Astrocyte (in vitro differentiated cells and primary cell): ENCODE results near the gene SEC63. TPM values are rescaled to one million over a fixed set of nuclear protein-coding genes. Genes with fewer than 3 reads are reported as not detected.
"Not testable (repeated sequence)": the region's sequence is repeated elsewhere in the genome, so short reads cannot be mapped to it uniquely, and the experiment has no call there.

ENCODE experiments used
- DNase-seq: peaks from one replicate; pipeline ENCODE4 v3.0.0-alpha.2; 2010; ENCODE audit warnings: low read depth
- FAIRE-seq: peaks from 2 replicates; lab custom pipeline; 2011; peaks lifted over from hg19 to GRCh38; lab: Jason Lieb, UNC
- H2AFZ ChIP-seq: 2 replicates; pipeline ENCODE4 v1.6.0; 2012; ENCODE audit warnings: low read depth, low read length, inconsistent platforms
- H3K27ac ChIP-seq: 2 replicates; pipeline ENCODE4 v1.5.1; 2011; ENCODE audit warnings: low read depth, low read length, inconsistent platforms
- H3K27me3 ChIP-seq: 2 replicates; pipeline ENCODE4 v1.6.0; 2011; ENCODE audit warnings: low read length, inconsistent platforms; ENCODE audit not compliant: insufficient read depth
- H3K36me3 ChIP-seq: 2 replicates; pipeline ENCODE4 v1.5.1; 2011; ENCODE audit warnings: low read length, inconsistent platforms; ENCODE audit not compliant: insufficient read depth
- H3K4me1 ChIP-seq: 2 replicates; pipeline ENCODE4 v1.5.1; 2011; ENCODE audit warnings: low read length, inconsistent platforms; ENCODE audit not compliant: insufficient read depth
- H3K4me2 ChIP-seq: 2 replicates; pipeline ENCODE4 v1.6.0; 2012; ENCODE audit warnings: low read length, inconsistent platforms
- H3K4me3 ChIP-seq: 2 replicates; pipeline ENCODE4 v1.5.1; 2011; ENCODE audit warnings: low read depth, mild to moderate bottlenecking, low read length, inconsistent platforms; ENCODE audit not compliant: insufficient read depth
- H3K79me2 ChIP-seq: 2 replicates; pipeline ENCODE4 v1.6.0; 2012; ENCODE audit warnings: mild to moderate bottlenecking, low read length, inconsistent platforms; ENCODE audit not compliant: insufficient read depth
- H3K9ac ChIP-seq: 2 replicates; pipeline ENCODE4 v1.6.0; 2012; ENCODE audit warnings: mild to moderate bottlenecking, low read length, inconsistent platforms
- H3K9me3 ChIP-seq: 2 replicates; pipeline ENCODE4 v1.5.1; 2012; ENCODE audit warnings: low read depth, mild to moderate bottlenecking, low read length, inconsistent platforms; ENCODE audit not compliant: insufficient read depth
- H4K20me1 ChIP-seq: 2 replicates; pipeline ENCODE4 v1.6.0; 2012; ENCODE audit warnings: low read length, inconsistent platforms; ENCODE audit not compliant: insufficient read depth
- H3K27ac Mint-ChIP-seq: one replicate; pipeline ENCODE4 v1.8.0; 2021; ENCODE audit warnings: mild to moderate bottlenecking, mixed read lengths; ENCODE audit not compliant: unreplicated experiment
- H3K27me3 Mint-ChIP-seq: one replicate; pipeline ENCODE4 v1.8.0; 2021; ENCODE audit warnings: low read depth, mixed read lengths; ENCODE audit not compliant: unreplicated experiment
- H3K36me3 Mint-ChIP-seq: one replicate; pipeline ENCODE4 v1.8.0; 2021; ENCODE audit warnings: low read depth, mixed read lengths; ENCODE audit not compliant: unreplicated experiment
- H3K4me1 Mint-ChIP-seq: one replicate; pipeline ENCODE4 v1.8.0; 2021; ENCODE audit warnings: low read depth, mixed read lengths; ENCODE audit not compliant: unreplicated experiment
- H3K4me3 Mint-ChIP-seq: one replicate; pipeline ENCODE4 v1.8.0; 2021; ENCODE audit warnings: mild to moderate bottlenecking, moderate library complexity, mixed read lengths; ENCODE audit not compliant: unreplicated experiment
- H3K9me3 Mint-ChIP-seq: one replicate; pipeline ENCODE4 v1.8.0; 2021; ENCODE audit warnings: mild to moderate bottlenecking, mixed read lengths; ENCODE audit not compliant: unreplicated experiment
- CTCF ChIP-seq: IDR thresholded peaks from 2 replicates; pipeline ENCODE4 v1.5.1; 2011; ENCODE audit warnings: low read depth, mild to moderate bottlenecking, inconsistent platforms, low read length, moderate library complexity; ENCODE audit not compliant: insufficient read depth
- EZH2 ChIP-seq: IDR thresholded peaks from 2 replicates; pipeline ENCODE4 v1.6.1; 2012; ENCODE audit warnings: mild to moderate bottlenecking, low read length, inconsistent platforms; ENCODE audit not compliant: insufficient read depth
- total RNA-seq: library from RNA; stranded (reverse); gene quantifications from 2 replicates; pipeline ENCODE4 v1.2.1, GENCODE V29; 2021

SEC63 gene
- total RNA-seq, 1 donor from 2014 or later, result 161 TPM

GRCh38 chr6:107931894-107932293 is 26.1 kb downstream of the SEC63 start:
- H3K27me3 ChIP-seq, result no peaks in the 10 kb centered on the region
- peaks cover 76% of the 10 kb centered on the region for H3K79me2 ChIP-seq
- H3K9ac ChIP-seq, result no peak overlapping the region
- H3K4me3 Mint-ChIP-seq, result no peak overlapping the region
- H3K4me1 ChIP-seq, result no peaks in the 10 kb centered on the region
- H3K4me1 Mint-ChIP-seq, result no peaks in the 10 kb centered on the region
- H3K27me3 Mint-ChIP-seq, result no peaks in the 10 kb centered on the region
- no peak overlapping the region for H3K4me2 ChIP-seq
- FAIRE-seq (no peak), DNase-seq (no peak)
- H3K4me3 ChIP-seq, result no peak overlapping the region
- no peak overlapping the region for H3K27ac Mint-ChIP-seq
- H3K9me3 Mint-ChIP-seq, result peaks cover 5% of the 10 kb centered on the region
- H2AFZ ChIP-seq, result no peak overlapping the region
- H3K27ac ChIP-seq, result no peak overlapping the region
- H3K36me3 Mint-ChIP-seq, result peaks cover 16% of the 10 kb centered on the region
- H3K9me3 ChIP-seq, result no peaks in the 10 kb centered on the region
- H3K36me3 ChIP-seq, result no peaks in the 10 kb centered on the region
- peaks cover 62% of the 10 kb centered on the region for H4K20me1 ChIP-seq
- TF ChIP-seq EZH2 (no peak), CTCF (no peak)

GRCh38 chr6:107928984-107929383 is 29.0 kb downstream of the SEC63 start:
- TF ChIP-seq EZH2 (no peak), CTCF (no peak)
- H3K4me1 Mint-ChIP-seq, result peaks cover 2% of the 10 kb centered on the region
- H3K9me3 Mint-ChIP-seq, result peaks cover 5% of the 10 kb centered on the region
- Histone ChIP-seq H3K36me3 (no peaks in the 10 kb centered on the region), H4K20me1 (peaks cover 64% of the 10 kb centered on the region), H3K9me3 (no peaks in the 10 kb centered on the region), H3K4me1 (no peaks in the 10 kb centered on the region), H3K9ac (no peak overlapping the region), H3K4me2 (no peak overlapping the region), H3K79me2 (peaks cover 88% of the 10 kb centered on the region), H3K27ac (no peak overlapping the region), H3K27me3 (no peaks in the 10 kb centered on the region), H3K4me3 (no peak overlapping the region), H2AFZ (no peak overlapping the region)
- no peak for FAIRE-seq
- DNase-seq, result no peak
- no peak overlapping the region for H3K4me3 Mint-ChIP-seq
- peaks cover 16% of the 10 kb centered on the region for H3K36me3 Mint-ChIP-seq
- H3K27ac Mint-ChIP-seq, result no peak overlapping the region
- no peaks in the 10 kb centered on the region for H3K27me3 Mint-ChIP-seq

- not testable (repeated sequence) for H3K27ac Mint-ChIP-seq, H3K4me1 ChIP-seq, H3K4me3 ChIP-seq, H3K27me3 ChIP-seq, FAIRE-seq, H2AFZ ChIP-seq, H3K36me3 ChIP-seq, H3K9me3 Mint-ChIP-seq, DNase-seq, H3K9me3 ChIP-seq, H3K27ac ChIP-seq, H3K4me2 ChIP-seq, H3K9ac ChIP-seq, H3K36me3 Mint-ChIP-seq, H3K4me1 Mint-ChIP-seq, H3K4me3 Mint-ChIP-seq, H3K27me3 Mint-ChIP-seq
- Histone ChIP-seq H4K20me1 (peaks cover 62% of the 10 kb centered on the region), H3K79me2 (peaks cover 84% of the 10 kb centered on the region)
Measured at GRCh38 chr6:107926697-107927544, 31.1 kb downstream of the SEC63 start.
